ENCODE data around the gene FCHSD2. TPM values are rescaled to one million over a fixed set of nuclear protein-coding genes. Genes with fewer than 3 reads are reported as not detected.

Gene FCHSD2
- total and polyA plus RNA-seq, 2 of the 13 experiments (the other 11 are each of a cell fraction or from before 2014, with no cell fraction given): 20.5 to 24.8 TPM

- Histone ChIP-seq H2AFZ (ENCODE audit: low read length) (peak overlapping the region; percentile 43), H3K36me3 (replicated peaks in 1 of 2; ENCODE audit: control insufficient read depth in 1 of 2, insufficient read depth in 2 of 2, low read length in 2 of 2) (peaks cover 0 to 2% of the 10 kb centered on the region in 2 experiments; a peak in 2 of 5 replicates), H3K9me3 (ENCODE audit: low read length) (no peaks in the 10 kb centered on the region), H3K79me2 (ENCODE audit: insufficient read depth, low read length) (peaks cover 20% of the 10 kb centered on the region), H4K20me1 (ENCODE audit: insufficient read depth, low read length) (no peaks in the 10 kb centered on the region), H3K4me2 (ENCODE audit: low read depth, low read length) (peak overlapping the region; percentile 99), H3K4me3 (replicated peaks in 1 of 3; ENCODE audit: insufficient read depth in 1 of 3, low read depth in 2 of 3, low read length in 3 of 3) (peak overlapping the region; percentile 73 to 90 (median 82)), H3K27ac (ENCODE audit: extremely low read length, insufficient read depth, low read length) (peak overlapping the region; percentile 94), H3K4me1 (ENCODE audit: insufficient read depth, low read length) (peaks cover 37% of the 10 kb centered on the region), H3K9ac (ENCODE audit: insufficient read depth, low read depth, low read length) (peak overlapping the region; percentile 91), H3K27me3 (ENCODE audit: control insufficient read depth in 1 of 2, insufficient read depth in 2 of 2, low read length in 2 of 2) (no peaks in the 10 kb centered on the region; a peak in 1 of 5 replicates)
- no TSS peak for BruUV-seq (replicated peaks)
- in situ Hi-C loops (cut with HindIII; ENCODE audit: extremely low pct_ligation_motif_present, low pct_unique_long_range_greater_than_20kb) (no loop called here), intact Hi-C loops (cut with micrococcal nuclease; ENCODE audit: unreplicated experiment) (loop anchor here (1.0 to 2.0 kb wide), 3 partner anchors 19 to 89 kb away; partner anchors contain the start of gene STARD10)
- CTCF ChIA-PET (ENCODE audit: low intra/inter-chr PET ratio, low total read pairs): interaction anchor here (3.6 kb wide), 1 partner anchor 89 kb away, joined by 25 read pairs; no protein-coding TSS in a partner anchor
- 3% methylated on average over 16 of the region's 47 CpGs for WGBS (ENCODE audit: low lambda C conversion rate)
- peak; percentile 65 for DNase-seq (ENCODE audit: low spot score)
- no peak for FAIRE-seq
- POLR2A ChIA-PET: interaction anchor here (0.8 to 2.9 kb wide), 5 partner anchors 19 to 89 kb away, joined by 3 to 22 read pairs (median 5); partner anchors contain the start of gene STARD10
- ATAC-seq: peak; percentile 78
- TF ChIP-seq ZNF275 (CRISPR knock-in tag; IDR thresholded peaks at IDR 0.05; ENCODE audit: borderline replicate concordance) (no peak), ZNF792 (CRISPR knock-in tag; IDR thresholded peaks at IDR 0.05) (peak; percentile 35; the same call in 1 of the 2 replicates), SPEN (CRISPR knock-in tag; IDR thresholded peaks at IDR 0.05; ENCODE audit: low read depth) (no peak), MYC (CRISPR knock-in tag; IDR thresholded peaks at IDR 0.05; ENCODE audit: borderline replicate concordance) (peak; percentile 81; the same call in 1 of the 2 replicates), NR2C2 (CRISPR knock-in tag; IDR thresholded peaks at IDR 0.05; ENCODE audit: borderline replicate concordance) (peak; percentile 40; the same call in 1 of the 2 replicates), ZNF12 (CRISPR knock-in tag; IDR thresholded peaks at IDR 0.05) (no peak), ZBTB21 (CRISPR knock-in tag; IDR thresholded peaks at IDR 0.05) (peak; percentile 24; the same call in 1 of the 2 replicates), ATF5 (CRISPR knock-in tag; IDR thresholded peaks at IDR 0.05; ENCODE audit: low read depth) (no peak), NFAT5 (CRISPR knock-in tag; IDR thresholded peaks at IDR 0.05) (no peak; the same call in 1 of the 2 replicates), ZNF781 (CRISPR knock-in tag; IDR thresholded peaks at IDR 0.05; ENCODE audit: borderline replicate concordance, not compliant biosample characterization) (peak; percentile 85), ETV5 (CRISPR knock-in tag; IDR thresholded peaks at IDR 0.05; ENCODE audit: borderline replicate concordance) (0 out of 2 replicates have a peak, but pooled peaks have one; percentile 22), DPF2 (CRISPR knock-in tag; IDR thresholded peaks at IDR 0.05; ENCODE audit: borderline replicate concordance, low read depth) (no peak), ZNF841 (CRISPR knock-in tag; IDR thresholded peaks at IDR 0.05; ENCODE audit: borderline replicate concordance) (no peak), HNF4A (CRISPR knock-in tag; IDR thresholded peaks at IDR 0.05) (no peak)
These were observed 328.3 kb downstream of the FCHSD2 start for GRCh38 chr11:72813740-72814285.
